ENCODE results near the gene MAPKAPK3.

GRCh38 chr3:50650018-50650417, 33.1 kb downstream of the MAPKAPK3 start:
- TF ChIP-seq CTCF (IDR thresholded peaks at IDR 0.05), result no peak
- TF ChIP-seq POLR2A (IDR thresholded peaks at IDR 0.05), result no peak
